Breast epithelium (tissue), 4 donors: ENCODE data around the gene RABAC1. TPM values are rescaled to one million over a fixed set of nuclear protein-coding genes. Genes with fewer than 3 reads are reported as not detected.

Experiments
- DNase-seq, 2 donors: peaks; one replicate each; pipeline ENCODE4 v3.0.0-alpha.2; 2019; ENCODE audit warnings: low spot score in 2 of 2
- H3K27ac ChIP-seq, 2 donors: fragments of 200-600 bp; sonication (generic) in 1 of 2; one replicate each; pipeline ENCODE4 v1.5.1; 2016 to 2019; ENCODE audit warnings: mild to moderate bottlenecking in 1 of 2
- H3K27me3 ChIP-seq, 2 donors: fragments of 200-600 bp; sonication (generic) in 1 of 2; one replicate each; pipeline versions ENCODE4 v1.5.1 to v1.6.0; 2017 to 2019; ENCODE audit warnings: control low read depth in 1 of 2, mild to moderate bottlenecking in 1 of 2
- H3K36me3 ChIP-seq: fragments of 200-600 bp; one replicate; pipeline ENCODE4 v1.5.1; 2019
- H3K4me1 ChIP-seq, 2 donors: fragments of 200-600 bp; sonication (generic); one replicate each; pipeline ENCODE4 v1.5.1; 2016 to 2019; ENCODE audit warnings: control low read depth in 1 of 2
- H3K4me3 ChIP-seq, 3 donors: fragments of 200-600 bp; sonication (generic); 1 replicate in 2 of 3; 2 replicates in 1 of 3; pipeline ENCODE4 v1.5.1; 2016 to 2019; ENCODE audit warnings: mild to moderate bottlenecking in 3 of 3, moderate library complexity in 2 of 3
- H3K9me3 ChIP-seq, 2 donors: fragments of 200-600 bp; sonication (generic) in 1 of 2; one replicate each; pipeline ENCODE4 v1.5.1; 2016 to 2019; ENCODE audit warnings: control low read depth in 1 of 2
- CTCF ChIP-seq, 3 donors: fragments of 450-650 bp; IDR thresholded peaks; one replicate each; pipeline ENCODE4 v1.5.1; 2016 to 2017; ENCODE audit warnings: antibody characterized with exemption in 3 of 3, mild to moderate bottlenecking in 3 of 3, moderate library complexity in 3 of 3
- POLR2A ChIP-seq: fragments of 450-650 bp; IDR thresholded peaks from one replicate; pipeline ENCODE4 v1.6.1; 2016; ENCODE audit warnings: antibody characterized with exemption, mild to moderate bottlenecking, moderate library complexity
- POLR2AphosphoS5 ChIP-seq, 3 donors: sonication (generic); formaldehyde crosslinking; IDR thresholded peaks; one replicate each; pipeline ENCODE4 v1.6.1; 2017; ENCODE audit warnings: antibody characterized with exemption in 3 of 3
- intact Hi-C: fragments of 100-400 bp; cut with DNase I; formaldehyde crosslinking; loops from one replicate; pipeline ENCODE4 v1.15.1; 2023; ENCODE audit warnings: low total_unique reads
- total RNA-seq, 3 donors: library from RNA; depleted of rRNA; stranded (reverse); fragments of >200 nt; gene quantifications; one replicate each; pipeline ENCODE4 v1.1.0, GENCODE V29; 2016

RABAC1 gene
- total RNA-seq, 3 donors from 2014 or later = 150 to 190 (median 153) TPM

DNA sequence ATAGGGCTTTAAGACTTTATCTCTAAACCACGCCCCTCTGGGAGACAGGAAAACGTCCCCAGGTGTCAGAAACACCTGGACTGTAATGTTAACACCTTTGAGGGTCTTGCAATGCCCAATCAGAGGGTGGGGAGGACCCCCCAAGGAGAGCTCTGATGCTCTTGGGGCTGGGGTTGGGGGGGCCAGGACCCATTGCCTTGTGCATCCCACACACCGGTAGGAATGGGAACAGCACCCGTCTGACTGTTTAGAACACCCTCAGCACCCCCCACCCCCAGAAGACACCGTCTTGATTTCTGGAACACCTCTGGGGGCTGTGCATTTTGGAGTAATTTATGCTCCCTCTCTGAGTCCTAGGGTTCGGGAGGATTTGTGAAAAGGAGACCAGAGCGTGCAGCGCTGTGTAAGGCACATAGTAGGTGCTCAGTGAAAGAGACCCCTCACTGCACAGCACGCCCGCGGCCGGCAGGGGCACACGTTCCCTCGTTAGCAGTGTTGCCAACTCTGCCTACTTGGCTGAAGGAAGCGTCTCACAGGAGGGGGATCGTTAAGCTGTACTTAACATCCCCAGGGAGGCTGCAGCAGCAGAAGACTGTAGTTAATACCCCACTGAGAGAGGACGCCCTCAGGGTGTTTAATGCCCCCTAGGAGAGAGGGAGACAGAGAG is 28.1 kb downstream of the RABAC1 start:
- Histone ChIP-seq H3K9me3 (no peaks in the 10 kb centered on the region), H3K36me3 (no peaks in the 10 kb centered on the region), H3K27me3 (peaks cover 6 to 73% of the 10 kb centered on the region in 2 donors), H3K27ac (no peak overlapping the region), H3K4me3 (no peak overlapping the region), H3K4me1 (peaks cover 0 to 7% of the 10 kb centered on the region in 2 donors)
- no peak for DNase-seq
- intact Hi-C loops = no loop called here
- TF ChIP-seq CTCF (IDR thresholded peaks at IDR 0.05) (no peak), POLR2A (no peak), POLR2AphosphoS5 (IDR thresholded peaks at IDR 0.05) (no peak)

DNA sequence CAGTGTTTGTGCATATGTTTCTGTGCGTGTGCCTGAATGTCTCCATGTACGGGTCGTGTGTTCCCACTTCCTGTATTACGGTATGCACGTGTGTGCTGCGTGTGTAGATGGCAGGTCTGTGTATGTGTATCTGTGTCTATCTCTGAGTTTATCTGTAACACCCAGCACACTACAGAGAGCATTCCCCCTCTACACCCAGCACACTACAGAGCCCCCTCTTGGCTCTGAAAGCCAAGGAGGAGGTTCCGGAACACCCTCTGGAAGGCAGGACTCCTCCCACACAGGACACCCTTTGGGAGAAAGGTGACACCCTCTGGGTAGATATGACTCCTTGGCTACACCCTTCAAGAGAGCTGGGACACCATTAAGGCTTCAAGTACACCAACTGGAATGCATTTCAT is 28.8 kb downstream of the RABAC1 start:
- intact Hi-C loops = no loop called here
- Histone ChIP-seq H3K4me1 (peaks cover 0 to 7% of the 10 kb centered on the region in 2 donors), H3K36me3 (no peaks in the 10 kb centered on the region), H3K27me3 (peaks cover 3 to 73% of the 10 kb centered on the region in 2 donors), H3K27ac (no peak overlapping the region), H3K9me3 (no peaks in the 10 kb centered on the region), H3K4me3 (no peak overlapping the region)
- DNase-seq = no peak
- no peak for TF ChIP-seq CTCF (IDR thresholded peaks at IDR 0.05)
- TF ChIP-seq POLR2A = no peak
- TF ChIP-seq POLR2AphosphoS5 (IDR thresholded peaks at IDR 0.05) = no peak

DNA sequence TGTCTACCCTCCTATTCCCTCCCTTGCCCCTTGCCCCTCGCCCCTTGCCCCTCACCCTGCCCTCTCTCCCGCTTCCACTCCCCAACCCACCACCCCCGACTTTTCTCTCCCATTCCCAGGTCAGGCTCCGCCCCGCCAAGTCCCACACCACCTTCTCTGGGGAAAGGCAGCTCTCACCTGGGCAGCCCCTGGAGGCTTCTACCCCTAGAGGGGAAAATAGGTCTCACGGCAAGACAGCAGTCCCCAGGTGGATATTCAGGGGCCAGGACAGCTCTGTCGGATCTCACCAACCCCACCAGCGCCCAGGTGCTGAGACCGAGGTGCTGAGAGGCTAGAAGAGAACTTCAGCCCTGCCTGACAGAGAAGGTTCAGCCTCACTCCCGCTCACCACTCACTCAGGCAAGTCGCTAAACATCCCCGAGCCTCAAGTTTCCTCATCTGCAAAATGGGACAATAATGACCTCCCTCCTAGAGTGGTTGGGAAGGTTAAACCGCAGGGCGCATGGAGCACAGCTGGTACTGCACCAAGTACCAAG is 29.5 kb downstream of the RABAC1 start:
- H3K36me3 ChIP-seq = no peaks in the 10 kb centered on the region
- no peaks in the 10 kb centered on the region for H3K9me3 ChIP-seq
- no peak overlapping the region for H3K27ac ChIP-seq
- H3K27me3 ChIP-seq = peaks cover 3 to 75% of the 10 kb centered on the region in 2 donors
- DNase-seq = no peak
- intact Hi-C loops = loop anchor here (1.0 to 5.0 kb wide), 3 partner anchors 37 to 447 kb away; no protein-coding TSS in a partner anchor
- H3K4me3 ChIP-seq = no peak overlapping the region
- peaks cover 0 to 7% of the 10 kb centered on the region in 2 donors for H3K4me1 ChIP-seq
- TF ChIP-seq POLR2A = no peak
- TF ChIP-seq POLR2AphosphoS5 (IDR thresholded peaks at IDR 0.05) = no peak
- no peak for TF ChIP-seq CTCF (IDR thresholded peaks at IDR 0.05)

DNA sequence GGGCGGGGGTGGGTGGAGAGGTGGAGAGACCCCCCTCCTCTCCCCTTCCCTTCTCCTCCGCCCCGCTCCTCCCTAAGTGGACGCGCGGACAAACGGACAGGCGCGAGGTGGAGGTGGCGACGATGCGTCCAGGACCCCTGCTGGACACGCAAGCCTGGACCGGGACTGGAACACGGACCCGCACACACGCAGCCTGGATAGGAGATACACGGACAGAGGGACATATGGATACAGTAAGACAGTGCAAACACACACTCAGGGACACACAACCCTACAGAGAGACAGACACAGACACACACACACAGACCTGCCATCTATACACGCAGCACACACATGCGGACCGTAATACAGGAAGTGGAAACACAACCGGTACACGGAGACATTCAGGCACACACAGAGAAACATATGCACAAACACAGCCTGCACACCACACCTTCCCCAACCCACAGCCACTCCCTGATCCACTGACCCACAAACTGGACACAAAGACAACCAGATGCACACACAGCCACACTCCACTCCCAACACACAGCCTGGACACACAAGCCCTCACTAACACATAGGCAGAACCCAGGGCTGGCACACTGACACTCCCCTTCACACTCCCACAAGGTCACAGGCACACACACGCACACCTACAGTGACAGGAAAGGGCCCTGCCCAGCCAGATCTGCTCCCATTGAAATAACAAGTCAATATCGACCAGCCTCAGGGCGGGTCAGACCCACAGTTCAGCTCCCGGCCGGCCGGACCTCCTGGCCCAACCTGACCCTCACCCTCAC is 30.2 kb downstream of the RABAC1 start:
- DNase-seq = no peak
- intact Hi-C loops = loop anchor here (1.0 to 5.0 kb wide), 3 partner anchors 37 to 447 kb away; no protein-coding TSS in a partner anchor
- H3K36me3 ChIP-seq = no peaks in the 10 kb centered on the region
- H3K4me1 ChIP-seq = peaks cover 0 to 7% of the 10 kb centered on the region in 2 donors
- H3K27ac ChIP-seq = no peak overlapping the region
- no peaks in the 10 kb centered on the region for H3K9me3 ChIP-seq
- no peak for TF ChIP-seq POLR2AphosphoS5 (IDR thresholded peaks at IDR 0.05)
- no peak for TF ChIP-seq CTCF (IDR thresholded peaks at IDR 0.05)
- TF ChIP-seq POLR2A = no peak
- H3K4me3 ChIP-seq = peak overlapping the region; percentile 26 to 64 (median 51)
- H3K27me3 ChIP-seq = peaks cover 3 to 82% of the 10 kb centered on the region in 2 donors
